GM12891 (cell line): ENCODE results near the gene RMP24.

Experiments
- PAX5 ChIP-seq: IDR thresholded peaks from 2 replicates; pipeline ENCODE4 v1.6.1; 2011; ENCODE audit warnings: low read length, moderate library complexity, mild to moderate bottlenecking; ENCODE audit not compliant: insufficient read depth, severe bottlenecking
- POLR2A ChIP-seq: IDR thresholded peaks from 2 replicates; pipeline ENCODE4 v1.6.1; 2011; ENCODE audit warnings: low read depth, low read length, control low read depth
- POLR2AphosphoS5 ChIP-seq: IDR thresholded peaks from 2 replicates; pipeline ENCODE4 v1.6.1; 2011; ENCODE audit warnings: low read depth, low read length, control low read depth
- POU2F2 ChIP-seq: IDR thresholded peaks from 2 replicates; pipeline ENCODE4 v1.6.1; 2011; ENCODE audit warnings: low read depth, mild to moderate bottlenecking, control low read depth, low read length, moderate library complexity
- SPI1 ChIP-seq: IDR thresholded peaks from 2 replicates; pipeline ENCODE4 v1.6.1; 2011; ENCODE audit warnings: low read depth, low read length, control low read depth
- TAF1 ChIP-seq: IDR thresholded peaks from 2 replicates; pipeline ENCODE4 v1.6.1; 2011; ENCODE audit warnings: low read depth, low read length, control low read depth

DNA sequence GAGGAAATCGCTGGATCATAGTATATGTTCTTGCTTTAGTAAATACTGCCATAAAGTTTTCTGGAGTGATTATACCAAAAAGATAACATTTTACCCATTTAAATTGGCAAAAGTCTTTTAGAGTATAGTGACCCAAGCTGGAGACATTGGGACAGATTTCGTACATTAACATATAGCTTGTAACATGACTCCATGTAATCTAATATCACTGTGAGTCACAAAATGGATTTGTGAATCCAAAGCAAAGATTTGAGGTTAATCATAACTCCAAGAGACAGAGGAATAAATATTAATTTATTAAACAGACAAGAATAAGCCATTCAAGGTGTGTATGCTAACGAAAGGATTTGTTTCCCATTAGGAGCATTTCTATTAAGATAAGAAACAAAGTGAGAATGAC lies 45.0 kb upstream of the RMP24 start:
- no peak for TF ChIP-seq TAF1
- no peak for TF ChIP-seq POLR2A
- TF ChIP-seq POLR2AphosphoS5: no peak
- TF ChIP-seq SPI1: no peak
- TF ChIP-seq PAX5: no peak
- no peak for TF ChIP-seq POU2F2
